ENCODE data around the gene RPS26.

GRCh38 chr12:56014205-56014604 is 27.5 kb upstream of the RPS26 start:
- TF ChIP-seq RAD21 (IDR thresholded peaks at IDR 0.05; ENCODE audit: low read depth) (no peak), EGR1 (IDR thresholded peaks at IDR 0.05) (no peak), REST (IDR thresholded peaks at IDR 0.05; ENCODE audit: low read depth) (no peak), EP300 (IDR thresholded peaks at IDR 0.05; ENCODE audit: borderline replicate concordance) (no peak), TCF12 (IDR thresholded peaks at IDR 0.05; ENCODE audit: low read depth) (no peak), TAF1 (IDR thresholded peaks at IDR 0.05; ENCODE audit: low read depth) (no peak), USF1 (IDR thresholded peaks at IDR 0.05) (no peak), CREB1 (IDR thresholded peaks at IDR 0.05; ENCODE audit: low read depth) (no peak), TEAD4 (IDR thresholded peaks at IDR 0.05) (no peak), CEBPB (IDR thresholded peaks at IDR 0.05) (no peak), YY1 (IDR thresholded peaks at IDR 0.05; ENCODE audit: low read depth) (no peak), ZBTB7A (IDR thresholded peaks at IDR 0.05; ENCODE audit: low read depth) (no peak), NFIC (IDR thresholded peaks at IDR 0.05) (peak; percentile 76), FOXM1 (IDR thresholded peaks at IDR 0.05; ENCODE audit: borderline replicate concordance, low read depth) (no peak)

Data from Ishikawa (cell line).